NAMALWA (cell line): Measurements from ENCODE around the gene SRGAP2B.
"Not testable (repeated sequence)": the region's sequence is repeated elsewhere in the genome, so short reads cannot be mapped to it uniquely, and the experiment has no call there.

Source experiments
- DNase-seq: peaks from one replicate; pipeline ENCODE4 v3.0.0-alpha.2; 2015; ENCODE audit warnings: low spot score

The SRGAP2B gene

GRCh38 chr1:144995833-144996410 lies 99.2 kb downstream of the SRGAP2B start:
- not testable (repeated sequence) for DNase-seq

- not testable (repeated sequence) for DNase-seq
Measured at GRCh38 chr1:144992915-144993314, 102.2 kb downstream of the SRGAP2B start.

- DNase-seq = not testable (repeated sequence)
Measured at GRCh38 chr1:144990611-144991010, 104.5 kb downstream of the SRGAP2B start.

- DNase-seq = not testable (repeated sequence)
Measured at GRCh38 chr1:144987131-144987530, 108.0 kb downstream of the SRGAP2B start.

- DNase-seq = not testable (repeated sequence)
Measured at GRCh38 chr1:144986171-144986860, 108.8 kb downstream of the SRGAP2B start.

- not testable (repeated sequence) for DNase-seq
Measured at GRCh38 chr1:144985550-144986170, 109.5 kb downstream of the SRGAP2B start.

- DNase-seq = not testable (repeated sequence)
Measured at GRCh38 chr1:144982802-144983525, 112.2 kb downstream of the SRGAP2B start.

- not testable (repeated sequence) for DNase-seq
Measured at GRCh38 chr1:144981157-144981556, 114.0 kb downstream of the SRGAP2B start.

- DNase-seq = not testable (repeated sequence)
Measured at GRCh38 chr1:144979960-144980595, 115.0 kb downstream of the SRGAP2B start.

- DNase-seq = not testable (repeated sequence)
Measured at GRCh38 chr1:144977856-144978255, 117.3 kb downstream of the SRGAP2B start.

GRCh38 chr1:144971936-144972335 lies 123.2 kb downstream of the SRGAP2B start:
- not testable (repeated sequence) for DNase-seq

GRCh38 chr1:144966488-144966887 lies 128.6 kb downstream of the SRGAP2B start:
- DNase-seq = not testable (repeated sequence)

- DNase-seq = not testable (repeated sequence)
Measured at GRCh38 chr1:144964765-144965164, 130.4 kb downstream of the SRGAP2B start.

- not testable (repeated sequence) for DNase-seq
Measured at GRCh38 chr1:144964186-144964585, 130.9 kb downstream of the SRGAP2B start.

GRCh38 chr1:144963571-144963970 lies 131.6 kb downstream of the SRGAP2B start:
- DNase-seq = not testable (repeated sequence)

GRCh38 chr1:144961604-144962583 lies 133.2 kb downstream of the SRGAP2B start:
- DNase-seq = not testable (repeated sequence)

- DNase-seq = not testable (repeated sequence)
Measured at GRCh38 chr1:144960929-144961488, 134.1 kb downstream of the SRGAP2B start.

GRCh38 chr1:144948390-144948789 lies 146.7 kb downstream of the SRGAP2B start:
- DNase-seq = not testable (repeated sequence)

- not testable (repeated sequence) for DNase-seq
Measured at GRCh38 chr1:144947495-144947894, 147.6 kb downstream of the SRGAP2B start.
